ENCODE results near the gene SLC22A13.
"Not testable (repeated sequence)": the region's sequence is repeated elsewhere in the genome, so short reads cannot be mapped to it uniquely, and the experiment has no call there.

SLC22A13 gene

DNA sequence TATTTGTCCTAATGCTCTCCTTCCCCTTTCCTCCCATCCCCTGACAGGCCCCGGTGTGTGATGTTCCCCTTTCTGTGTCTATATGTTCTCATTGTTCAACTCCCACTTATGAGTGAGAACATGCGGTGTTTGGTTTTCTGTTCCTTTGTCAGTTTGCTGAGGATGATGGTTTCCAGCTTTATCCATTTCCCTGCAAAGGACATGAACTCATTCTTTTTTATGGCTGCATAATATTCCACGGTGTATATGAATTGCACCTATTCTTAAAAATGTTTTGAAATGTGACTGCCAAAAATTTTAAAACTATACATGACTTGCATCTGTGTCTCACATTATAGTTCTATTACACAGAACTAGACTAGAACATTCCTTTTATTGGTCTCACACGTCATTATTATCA, 55.0 kb downstream of the SLC22A13 start:
- DNase-seq; ATAC-seq; H3K4me1 Mint-ChIP-seq; H3K27me3 Mint-ChIP-seq; H3K36me3 Mint-ChIP-seq (ENCODE audit: low read depth); H3K9me3 Mint-ChIP-seq; H3K27ac Mint-ChIP-seq; H3K4me3 Mint-ChIP-seq: not testable (repeated sequence)

DNA sequence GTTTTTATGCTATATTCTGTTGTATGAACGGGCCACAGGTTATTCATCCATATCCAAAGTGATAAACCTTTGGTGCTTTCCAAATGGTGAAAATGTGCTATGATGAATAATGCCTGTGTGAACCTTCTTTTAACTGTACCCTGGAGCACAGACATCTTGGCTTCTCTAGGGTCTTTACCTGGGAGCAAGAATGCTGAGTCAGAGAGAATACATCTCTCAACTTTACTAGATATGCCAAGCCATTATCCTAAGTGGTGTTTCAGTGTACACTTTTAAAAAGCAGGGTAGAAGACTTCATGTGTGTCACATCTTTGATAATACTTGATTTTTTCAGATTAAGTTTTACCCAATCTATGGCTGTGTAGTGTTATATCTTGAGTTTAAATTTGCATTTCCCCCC, 57.4 kb downstream of the SLC22A13 start:
- no peak overlapping the region for H3K4me3 Mint-ChIP-seq
- no peak overlapping the region for H3K27ac Mint-ChIP-seq
- peaks cover 2% of the 10 kb centered on the region for H3K4me1 Mint-ChIP-seq
- no peaks in the 10 kb centered on the region for H3K27me3 Mint-ChIP-seq
- no peak for DNase-seq
- no peaks in the 10 kb centered on the region for H3K36me3 Mint-ChIP-seq (ENCODE audit: low read depth)
- no peaks in the 10 kb centered on the region for H3K9me3 Mint-ChIP-seq
- no peak for ATAC-seq

DNA sequence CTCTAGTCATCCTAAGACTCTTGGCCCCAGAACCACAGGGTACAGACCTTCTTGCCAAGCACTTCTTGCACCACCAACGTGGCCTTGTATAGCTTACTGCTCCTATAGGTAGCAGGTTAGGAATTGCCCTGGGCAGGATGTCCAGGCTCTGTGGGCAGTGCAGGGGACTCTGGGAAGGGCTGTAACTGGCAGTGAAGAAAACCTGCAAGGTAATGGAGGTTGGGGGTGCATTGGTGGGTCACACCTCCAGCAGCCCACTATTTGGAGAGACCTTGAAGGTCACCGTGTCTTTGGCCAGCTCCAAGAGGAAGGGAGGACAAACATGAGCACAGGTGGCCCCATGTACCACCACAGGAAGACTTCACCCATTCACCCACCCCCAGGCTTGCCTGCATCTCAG, 59.6 kb downstream of the SLC22A13 start:
- no peak for DNase-seq
- no peaks in the 10 kb centered on the region for H3K9me3 Mint-ChIP-seq
- peaks cover 6% of the 10 kb centered on the region for H3K4me1 Mint-ChIP-seq
- no peak for ATAC-seq
- H3K27me3 Mint-ChIP-seq: no peaks in the 10 kb centered on the region
- H3K36me3 Mint-ChIP-seq (ENCODE audit: low read depth): no peaks in the 10 kb centered on the region
- no peak overlapping the region for H3K27ac Mint-ChIP-seq
- H3K4me3 Mint-ChIP-seq: no peak overlapping the region

DNA sequence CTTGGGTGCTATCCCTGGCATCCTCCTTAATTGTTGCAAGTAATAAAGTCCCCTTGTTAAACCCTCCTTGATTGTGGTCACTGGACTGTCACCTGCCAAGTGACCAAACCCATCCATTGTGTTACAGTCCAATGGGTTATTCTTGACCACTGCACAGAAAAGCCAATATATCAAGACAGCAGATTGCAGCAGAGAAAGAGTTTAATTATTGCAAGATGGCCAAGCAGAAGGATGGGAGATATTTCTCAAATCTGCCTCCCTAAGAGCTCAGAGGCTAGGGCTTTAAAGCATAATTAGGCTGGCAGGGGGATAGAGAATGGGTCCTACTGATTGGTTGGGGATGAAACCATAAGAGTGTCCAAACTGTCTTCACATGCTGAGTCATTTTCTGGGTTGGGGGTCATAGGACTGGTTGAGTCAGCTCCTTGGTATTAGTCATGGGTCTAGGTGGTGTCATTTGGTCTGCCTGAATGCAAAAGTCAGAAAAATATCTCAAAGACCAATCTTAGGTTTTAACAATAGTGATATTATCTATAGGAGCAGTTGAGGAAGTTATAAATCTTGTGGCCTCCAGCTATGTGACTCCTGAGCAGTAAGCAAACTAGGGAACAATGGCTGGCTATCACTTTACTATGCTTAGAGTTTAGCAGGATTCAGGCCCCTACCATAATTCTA, 61.9 kb downstream of the SLC22A13 start:
- H3K4me1 Mint-ChIP-seq: peaks cover 6% of the 10 kb centered on the region
- no peak for DNase-seq
- no peak overlapping the region for H3K27ac Mint-ChIP-seq
- H3K4me3 Mint-ChIP-seq: no peak overlapping the region
- peak; percentile 59 for ATAC-seq
- no peaks in the 10 kb centered on the region for H3K9me3 Mint-ChIP-seq
- H3K27me3 Mint-ChIP-seq: peaks cover 3% of the 10 kb centered on the region
- no peaks in the 10 kb centered on the region for H3K36me3 Mint-ChIP-seq (ENCODE audit: low read depth)
